ENCODE data around the gene MC3R.

MC3R gene

DNA sequence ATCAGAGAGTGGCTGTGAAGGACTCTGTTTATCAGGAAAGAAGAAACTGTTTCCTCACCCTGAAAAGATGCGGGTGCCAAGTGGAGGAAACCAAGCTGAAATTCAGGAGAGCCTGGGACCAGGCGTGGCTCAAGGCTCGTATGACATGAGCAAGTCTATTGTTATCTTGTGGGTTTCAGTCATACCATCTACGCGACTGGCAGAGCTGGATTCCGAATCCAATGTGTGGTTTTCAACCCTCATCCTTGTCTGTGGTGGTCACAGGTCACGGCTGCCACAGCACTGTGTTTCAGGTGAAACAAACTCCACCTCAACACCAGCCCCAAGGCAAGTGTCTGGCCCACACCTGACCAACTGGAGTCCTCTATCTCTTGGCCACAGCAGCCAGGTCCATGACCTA lies 9.1 kb downstream of the MC3R start:
- no peak for DNase-seq

DNA sequence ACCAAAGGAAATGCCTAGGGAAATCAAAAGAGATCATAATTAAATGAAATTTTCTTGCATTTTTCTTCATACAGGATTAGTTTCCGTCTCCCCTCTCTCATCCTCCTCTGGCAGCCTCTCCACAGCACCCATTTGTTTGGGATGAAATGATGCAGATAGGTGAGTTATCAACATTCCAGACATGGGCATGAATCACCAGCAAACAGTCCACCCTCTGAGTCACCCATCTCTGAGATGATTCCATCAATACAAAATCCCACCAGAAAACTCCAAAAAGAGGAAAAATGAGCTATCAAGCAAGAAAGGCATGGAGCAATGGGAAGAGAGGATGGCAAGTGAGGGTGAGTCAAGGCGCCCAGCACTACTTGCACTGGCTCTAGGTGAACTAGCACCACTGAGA lies 11.4 kb downstream of the MC3R start:
- no peak for DNase-seq

DNA sequence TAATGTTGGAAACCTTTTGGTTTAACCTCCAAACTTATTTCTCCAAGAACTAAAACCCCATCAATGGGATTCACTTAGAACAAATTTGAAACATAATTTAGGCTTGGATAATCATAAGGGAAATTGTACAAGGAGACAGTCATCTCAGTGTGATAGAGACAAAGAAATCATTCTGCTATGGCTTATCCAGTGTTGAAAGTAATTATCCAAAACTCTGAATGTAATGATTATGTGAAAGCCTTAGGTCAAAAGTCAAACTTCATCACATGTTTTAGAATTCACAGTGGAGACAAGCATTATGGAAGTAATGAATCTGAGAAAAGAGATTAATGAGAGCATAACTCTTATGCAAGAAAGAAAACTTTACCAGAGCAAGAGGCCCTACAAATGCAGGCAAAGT lies 20.0 kb downstream of the MC3R start:
- no peak for DNase-seq

DNA sequence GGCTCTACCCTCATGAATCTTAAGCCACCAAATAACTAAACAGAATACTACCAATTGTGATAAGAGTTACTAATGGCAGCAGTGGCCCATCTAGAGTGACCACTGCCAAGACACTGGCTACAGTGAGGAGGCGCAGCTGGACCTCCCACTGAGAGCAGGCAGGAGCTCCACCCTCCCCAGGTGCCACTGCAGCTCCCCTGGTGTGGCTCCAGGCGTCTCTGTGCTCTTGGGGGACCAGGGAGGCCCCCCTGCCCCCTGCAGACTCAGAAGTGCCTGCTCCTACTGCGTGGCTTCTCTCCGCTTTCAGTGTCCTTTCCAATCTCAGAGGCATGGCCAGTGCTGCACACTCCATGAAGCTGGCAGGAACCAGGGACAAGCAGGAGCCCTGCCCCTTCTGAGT lies 23.4 kb downstream of the MC3R start:
- DNase-seq: no peak

DNA sequence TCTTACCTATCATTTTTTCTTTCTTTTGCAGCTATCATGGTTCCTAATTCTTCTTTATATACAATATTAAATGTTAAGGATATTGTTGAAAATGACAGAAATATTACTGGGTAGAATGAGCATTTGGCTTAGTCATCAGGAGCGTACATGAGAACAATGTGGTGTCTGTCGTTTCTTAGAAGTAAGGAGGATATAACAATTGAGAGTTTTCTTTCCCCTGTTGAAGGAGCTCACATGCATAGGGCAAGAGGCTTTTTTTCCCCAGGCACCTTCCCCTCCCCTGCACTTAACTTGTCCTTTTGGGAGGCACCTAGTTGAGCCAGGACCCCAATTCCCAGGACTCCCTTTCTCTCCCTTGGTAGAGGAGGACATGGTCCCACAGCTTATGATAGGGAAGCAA lies 25.0 kb downstream of the MC3R start:
- DNase-seq: no peak

DNA sequence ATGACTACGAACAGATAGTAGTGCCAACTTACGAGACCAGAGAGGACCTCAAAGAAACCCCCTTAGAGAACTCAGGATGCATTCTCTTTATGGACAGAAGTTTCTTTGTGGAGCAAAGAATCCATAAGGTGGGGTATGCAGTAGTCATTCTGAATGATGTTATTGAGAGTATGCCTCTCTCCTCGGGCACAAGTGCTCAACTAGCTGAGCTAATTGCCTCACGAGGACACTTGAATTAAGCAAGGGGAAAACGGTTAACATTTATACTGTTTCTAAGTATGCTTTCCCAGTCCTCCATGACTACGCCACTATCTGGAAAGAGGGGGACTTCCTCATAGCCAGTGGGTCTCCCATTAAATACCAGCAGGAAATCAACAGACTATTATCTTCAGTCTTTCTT lies 25.6 kb downstream of the MC3R start:
- no peak for DNase-seq

DNA sequence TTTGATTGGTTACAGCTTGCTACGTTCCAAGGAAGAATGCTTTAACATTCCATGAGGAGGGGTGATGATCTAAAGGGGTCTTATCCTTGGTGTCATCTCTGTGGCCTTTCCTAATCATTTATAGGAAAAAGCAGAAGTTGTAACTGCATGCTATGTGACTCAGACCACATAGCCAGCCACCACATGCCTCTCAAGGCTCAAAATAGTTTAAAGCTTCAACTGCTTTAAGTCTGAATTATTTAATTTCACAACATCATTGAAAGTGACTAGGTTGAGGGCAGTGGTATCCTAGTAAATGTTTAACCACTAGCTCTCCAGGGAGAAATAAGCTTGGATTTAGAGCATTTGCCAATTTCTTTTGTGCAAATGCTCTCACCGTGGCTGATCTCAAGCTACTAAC lies 29.7 kb downstream of the MC3R start:
- DNase-seq: no peak

DNA sequence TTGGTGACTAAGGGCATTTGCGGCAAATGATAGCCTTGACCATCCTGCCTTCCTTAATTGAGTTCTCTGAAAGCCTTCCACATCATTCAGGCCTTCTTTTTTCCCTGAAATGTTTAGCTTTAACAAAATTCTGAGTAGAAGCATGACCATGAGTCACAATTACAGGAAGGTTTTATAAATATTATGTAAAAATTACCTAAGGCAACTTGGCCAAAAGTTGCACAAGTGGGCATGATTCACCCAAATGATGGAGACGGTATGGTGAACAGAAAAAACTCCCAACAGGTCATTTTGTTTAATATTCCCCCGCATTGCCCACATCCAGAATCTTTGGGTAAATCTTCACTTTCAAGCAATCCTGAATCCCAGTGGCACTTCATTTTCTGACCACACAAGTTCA lies 37.0 kb downstream of the MC3R start:
- no peak for DNase-seq

DNA sequence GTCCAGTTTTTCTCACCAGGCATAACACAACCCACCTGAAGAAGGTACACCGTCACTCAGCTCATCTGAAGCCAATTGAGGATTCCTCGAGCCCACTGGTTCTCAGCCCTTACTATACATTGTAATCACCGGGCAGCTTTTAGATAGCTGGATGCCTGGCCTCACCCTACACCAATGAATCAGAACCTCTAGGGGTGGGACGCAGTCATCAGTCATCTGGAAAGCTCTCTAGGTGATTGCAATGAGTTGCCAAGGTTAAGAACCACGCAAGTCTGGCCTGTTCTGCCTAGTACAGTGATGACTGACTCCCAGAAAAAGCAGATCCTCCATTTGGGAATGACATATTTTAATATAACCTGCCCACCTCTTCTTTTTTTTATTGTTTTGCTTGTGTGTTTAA lies 41.1 kb downstream of the MC3R start:
- DNase-seq: no peak

DNA sequence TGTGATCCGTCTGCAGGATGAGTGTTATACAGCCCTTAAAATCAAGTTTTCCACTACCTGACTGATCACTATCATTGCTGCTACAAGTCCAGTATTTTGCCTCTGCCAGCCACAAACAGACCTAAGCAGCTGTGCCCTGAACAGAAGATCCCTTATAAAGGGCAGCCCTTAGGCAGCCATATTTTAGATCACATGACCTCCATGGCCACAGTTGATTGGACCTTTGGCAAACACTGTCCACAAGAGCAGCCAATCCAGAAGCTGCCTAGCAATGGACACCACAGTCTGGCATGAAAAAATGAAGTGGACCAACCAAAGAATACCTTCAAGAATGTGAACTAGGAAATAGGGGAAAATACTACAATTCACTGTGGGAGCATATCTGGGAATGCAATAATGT lies 50.8 kb downstream of the MC3R start:
- DNase-seq: no peak
